ENCODE data around the gene ALS2CL. TPM values are rescaled to one million over a fixed set of nuclear protein-coding genes. Genes with fewer than 3 reads are reported as not detected.
A peak's percentile ranks its signal among the peaks of the same experiment; 100 is the strongest.

Gene ALS2CL
- total RNA-seq, 4 donors from 2014 or later = 86.5 to 175 (median 105) TPM

DNA sequence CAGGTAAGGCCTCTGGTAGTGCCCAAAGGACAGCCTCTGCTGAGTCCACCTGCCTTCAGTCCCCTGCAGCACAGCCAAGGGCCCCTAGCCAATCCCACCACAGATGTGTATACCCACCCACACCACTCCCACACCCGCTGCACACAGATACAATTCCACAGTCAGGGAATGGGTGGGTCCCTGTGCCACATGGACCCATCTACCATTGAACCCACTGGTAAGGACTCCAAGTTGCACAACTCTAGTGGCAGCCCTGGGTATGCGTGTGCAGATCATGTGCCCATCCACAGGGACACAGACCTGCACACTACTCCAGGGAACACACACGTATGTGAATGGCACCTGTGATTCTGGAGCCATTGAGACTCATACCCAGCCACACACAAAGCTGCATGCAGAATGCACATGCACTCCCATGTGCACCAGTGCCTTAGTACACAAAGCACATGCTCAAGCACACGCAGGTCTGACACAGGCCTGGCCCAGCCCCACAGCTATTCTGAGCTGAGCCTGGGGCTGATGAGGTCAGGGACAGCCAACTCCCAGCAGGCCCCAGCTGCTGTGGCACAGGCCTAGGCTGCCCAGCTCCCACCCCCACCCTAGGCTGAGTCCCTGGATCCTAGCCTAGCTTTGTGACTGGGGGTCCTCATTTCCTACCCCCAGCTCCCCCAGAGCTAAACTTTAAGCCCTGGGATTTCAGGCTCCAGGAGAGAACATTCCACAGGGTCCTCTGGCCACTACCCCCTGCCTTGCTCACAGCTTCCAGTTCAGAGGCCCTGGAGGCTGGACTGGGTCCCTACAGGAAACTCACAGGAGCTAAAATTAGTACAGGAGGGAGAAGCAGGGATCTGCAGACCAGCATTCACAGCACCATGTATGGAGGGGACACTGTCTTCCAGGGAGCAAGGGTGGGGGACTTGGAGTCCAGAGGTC lies 2.7 kb upstream of the ALS2CL start:
- intact Hi-C loops (cut with DNase I; ENCODE audit: low total_unique reads) = no loop called here
- WGBS, 2 donors = 39 to 61% methylated on average over 3 to 4 of the region's 4 CpGs
- H3K4me3 ChIP-seq (ENCODE audit: low read depth, poor library complexity, severe bottlenecking) = no peak overlapping the region
- TF ChIP-seq, protein P1, sequence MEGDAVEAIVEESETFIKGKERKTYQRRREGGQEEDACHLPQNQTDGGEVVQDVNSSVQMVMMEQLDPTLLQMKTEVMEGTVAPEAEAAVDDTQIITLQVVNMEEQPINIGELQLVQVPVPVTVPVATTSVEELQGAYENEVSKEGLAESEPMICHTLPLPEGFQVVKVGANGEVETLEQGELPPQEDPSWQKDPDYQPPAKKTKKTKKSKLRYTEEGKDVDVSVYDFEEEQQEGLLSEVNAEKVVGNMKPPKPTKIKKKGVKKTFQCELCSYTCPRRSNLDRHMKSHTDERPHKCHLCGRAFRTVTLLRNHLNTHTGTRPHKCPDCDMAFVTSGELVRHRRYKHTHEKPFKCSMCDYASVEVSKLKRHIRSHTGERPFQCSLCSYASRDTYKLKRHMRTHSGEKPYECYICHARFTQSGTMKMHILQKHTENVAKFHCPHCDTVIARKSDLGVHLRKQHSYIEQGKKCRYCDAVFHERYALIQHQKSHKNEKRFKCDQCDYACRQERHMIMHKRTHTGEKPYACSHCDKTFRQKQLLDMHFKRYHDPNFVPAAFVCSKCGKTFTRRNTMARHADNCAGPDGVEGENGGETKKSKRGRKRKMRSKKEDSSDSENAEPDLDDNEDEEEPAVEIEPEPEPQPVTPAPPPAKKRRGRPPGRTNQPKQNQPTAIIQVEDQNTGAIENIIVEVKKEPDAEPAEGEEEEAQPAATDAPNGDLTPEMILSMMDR (IDR thresholded peaks at IDR 0.05) = no peak
- TF ChIP-seq POLR2A (IDR thresholded peaks at IDR 0.05) = no peak
- DNase-seq (ENCODE audit: low spot score in 2 of 2) = no peak

DNA sequence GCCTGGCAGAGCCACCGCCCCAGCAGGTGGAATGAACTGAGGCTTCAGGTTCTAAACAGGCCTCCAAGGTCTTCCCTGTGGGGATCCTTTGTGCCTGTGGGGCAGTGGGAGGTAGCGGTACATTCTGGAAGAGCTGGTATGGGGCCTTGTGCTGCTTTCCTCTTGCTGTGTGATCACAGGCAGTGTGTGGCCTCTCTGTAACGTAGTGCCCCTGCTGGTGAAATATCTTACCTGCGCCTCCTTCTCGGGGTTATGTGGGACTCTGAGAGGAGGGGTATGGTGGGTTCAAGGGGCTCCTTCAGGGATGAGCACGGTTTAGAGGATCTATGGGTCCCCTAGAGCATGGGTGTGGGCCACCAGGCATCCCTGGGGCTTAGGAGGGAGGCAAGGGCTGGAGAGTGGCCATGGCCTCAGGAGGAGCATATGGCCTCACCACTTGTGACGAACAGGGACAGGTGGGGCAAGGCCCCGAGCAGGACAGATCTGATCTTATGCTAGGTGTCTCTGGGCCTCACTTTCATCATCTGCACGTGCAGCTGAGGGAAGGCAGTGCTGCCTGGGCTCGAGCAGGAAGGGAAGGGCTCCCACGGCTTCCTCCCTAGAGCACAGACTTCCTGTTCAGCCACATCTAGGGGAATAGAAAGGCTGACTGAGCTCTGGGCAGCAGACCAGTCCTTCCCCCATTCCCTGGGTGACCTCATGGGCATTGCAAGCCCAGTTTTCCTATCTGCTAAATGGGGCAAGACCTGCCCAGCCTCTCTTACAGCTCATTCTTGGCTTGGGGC lies 1.9 kb upstream of the ALS2CL start:
- intact Hi-C loops (cut with DNase I; ENCODE audit: low total_unique reads) = no loop called here
- WGBS, 2 donors = 57% methylated on average over 11 of the region's 11 CpGs

DNA sequence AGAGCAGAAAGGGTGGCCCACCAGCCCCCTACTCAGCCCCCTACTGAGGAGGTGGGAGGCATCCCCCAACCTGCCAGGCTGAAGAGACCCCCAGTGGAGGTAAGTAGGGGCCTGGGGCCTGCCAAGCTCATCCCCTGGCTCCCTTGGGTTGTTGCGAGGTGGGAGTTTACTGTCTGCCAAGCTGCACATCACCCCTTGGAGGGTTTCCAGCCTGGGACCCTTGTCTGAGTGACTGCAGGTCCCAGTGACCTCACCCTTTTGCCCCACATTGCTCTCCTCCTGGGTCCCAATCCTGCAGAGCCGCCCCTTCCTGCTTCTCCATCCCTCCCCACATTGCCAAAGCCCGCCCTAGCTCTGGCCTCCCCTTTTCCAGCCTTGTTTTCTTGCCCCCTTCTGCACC lies 1.0 kb upstream of the ALS2CL start:
- 92 to 93% methylated on average over 2 to 3 of the region's 3 CpGs for WGBS, 2 donors
- DNase-seq (ENCODE audit: low spot score in 2 of 2) = no peak
- no peak overlapping the region for H3K4me3 ChIP-seq (ENCODE audit: low read depth, poor library complexity, severe bottlenecking)

More for the DNA sequence above, 1.9 kb upstream of the ALS2CL start:
- TF ChIP-seq, protein P1 (IDR thresholded peaks at IDR 0.05) = no peak
- no peak for TF ChIP-seq POLR2A (IDR thresholded peaks at IDR 0.05)
- DNase-seq (ENCODE audit: low spot score in 2 of 2) = peak in 1 of 2 donors; percentile 72
- no peak overlapping the region for H3K4me3 ChIP-seq (ENCODE audit: low read depth, poor library complexity, severe bottlenecking)

DNA sequence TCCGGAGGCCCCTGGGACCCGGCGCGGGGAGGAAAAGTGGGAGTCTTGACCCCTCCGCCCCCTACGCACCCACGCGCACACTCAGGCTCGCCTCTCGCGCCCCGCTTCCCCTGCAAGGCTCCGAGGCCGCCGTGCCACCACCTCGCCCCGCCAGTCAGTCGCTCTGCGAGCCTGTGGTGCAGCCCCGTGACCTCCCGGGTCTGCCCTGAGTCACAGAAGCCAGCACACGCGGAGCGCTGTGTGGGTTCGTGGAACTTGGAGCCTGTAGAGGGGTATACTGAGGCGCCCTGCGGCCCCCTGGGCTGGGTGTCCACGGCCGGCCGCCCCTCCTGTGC lies 380 bp upstream of the ALS2CL start:
- peak overlapping the region; percentile 28 for H3K4me3 ChIP-seq (ENCODE audit: low read depth, poor library complexity, severe bottlenecking)
- WGBS, 2 donors = 5 to 13% methylated on average over 13 to 14 of the region's 30 CpGs
- no peak for TF ChIP-seq POLR2A (IDR thresholded peaks at IDR 0.05)
- TF ChIP-seq, protein P1 (IDR thresholded peaks at IDR 0.05) = no peak
- peak in 1 of 2 donors; percentile 91 for DNase-seq (ENCODE audit: low spot score in 2 of 2)
- intact Hi-C loops (cut with DNase I; ENCODE audit: low total_unique reads) = no loop called here

More for the DNA sequence above, 1.0 kb upstream of the ALS2CL start:
- TF ChIP-seq, protein P1 (IDR thresholded peaks at IDR 0.05) = no peak
- TF ChIP-seq POLR2A (IDR thresholded peaks at IDR 0.05) = no peak
- intact Hi-C loops (cut with DNase I; ENCODE audit: low total_unique reads) = no loop called here

DNA sequence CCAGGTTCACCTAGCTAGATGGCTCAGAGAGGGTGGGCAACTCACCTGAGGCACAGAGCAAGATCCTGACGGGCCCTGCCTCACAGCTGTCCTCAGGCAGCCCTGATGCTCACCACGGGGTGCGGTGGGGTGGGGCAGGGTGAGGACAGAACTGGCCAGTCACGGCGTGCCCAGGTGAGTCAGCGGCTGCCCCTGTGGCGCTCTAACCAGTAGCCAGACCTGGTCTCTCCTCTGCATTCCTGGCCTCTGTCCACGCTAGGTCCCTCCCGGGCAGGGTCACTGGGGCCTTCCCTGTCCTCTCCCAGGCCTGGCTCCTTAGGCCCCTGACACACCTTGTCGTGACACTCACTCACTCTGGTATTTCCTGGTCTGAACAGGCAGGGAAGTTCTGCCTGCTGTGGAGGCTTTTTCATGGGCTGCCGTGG lies 901 bp downstream of the ALS2CL start:
- WGBS, 2 donors = 29 to 54% methylated on average over 10 to 11 of the region's 11 CpGs
- TF ChIP-seq, protein P1 (IDR thresholded peaks at IDR 0.05) = no peak
- no peak for TF ChIP-seq POLR2A (IDR thresholded peaks at IDR 0.05)
- peak; percentile 62 to 90 for DNase-seq (ENCODE audit: low spot score in 2 of 2)
- peak overlapping the region; percentile 28 for H3K4me3 ChIP-seq (ENCODE audit: low read depth, poor library complexity, severe bottlenecking)
- intact Hi-C loops (cut with DNase I; ENCODE audit: low total_unique reads) = no loop called here
